CD4-positive, alpha-beta T cell treated with Interleukin-6 at 100 ng/mL for 8 hours (primary cell): Measurements from ENCODE around the gene HOXD13.

Source experiments
- DNase-seq: peaks from one replicate; pipeline ENCODE4 v3.0.0-alpha.2; 2020; ENCODE audit warnings: mixed read lengths, low spot score

The HOXD13 gene

GRCh38 chr2:176121190-176122051 lies 28.9 kb downstream of the HOXD13 start:
- DNase-seq = no peak

- DNase-seq = no peak
These were observed 29.6 kb downstream of the HOXD13 start for GRCh38 chr2:176122052-176122682.

GRCh38 chr2:176122683-176123410 lies 30.3 kb downstream of the HOXD13 start, which contains the start of gene HOXD9:
Gene HOXD9 (plus strand): TSS chr2:176122719. CDS start chr2:176122769, 50 bp downstream.
- no peak for DNase-seq

GRCh38 chr2:176123411-176124109 lies 31.0 kb downstream of the HOXD13 start:
- no peak for DNase-seq

- DNase-seq = no peak
These were observed 31.8 kb downstream of the HOXD13 start for GRCh38 chr2:176124110-176124946.

- DNase-seq = no peak
These were observed 32.6 kb downstream of the HOXD13 start for GRCh38 chr2:176124947-176125771.

- no peak for DNase-seq
These were observed 33.2 kb downstream of the HOXD13 start for GRCh38 chr2:176125772-176126054.

- DNase-seq = peak; percentile 54
These were observed 34.6 kb downstream of the HOXD13 start for GRCh38 chr2:176126929-176127773.

- no peak for DNase-seq
These were observed 35.2 kb downstream of the HOXD13 start for GRCh38 chr2:176127774-176128072.

- DNase-seq = no peak
These were observed 35.9 kb downstream of the HOXD13 start for GRCh38 chr2:176128172-176128981.

GRCh38 chr2:176128982-176129796 lies 36.7 kb downstream of the HOXD13 start, which contains the start of gene HOXD8:
Gene HOXD8 (plus strand): TSS chr2:176129705. CDS start chr2:176130367, 662 bp downstream.
- no peak for DNase-seq

- DNase-seq = no peak
These were observed 37.3 kb downstream of the HOXD13 start for GRCh38 chr2:176129813-176130146.

- DNase-seq = no peak
These were observed 37.8 kb downstream of the HOXD13 start for GRCh38 chr2:176130147-176130956.

GRCh38 chr2:176130957-176131847 lies 38.7 kb downstream of the HOXD13 start:
- no peak for DNase-seq

- DNase-seq = no peak
These were observed 39.3 kb downstream of the HOXD13 start for GRCh38 chr2:176131848-176132158.
